GM21723 (cell line): ENCODE results near the gene USP28.
A peak's percentile ranks its signal among the peaks of the same experiment; 100 is the strongest.
"Not testable (repeated sequence)": the region's sequence is repeated elsewhere in the genome, so short reads cannot be mapped to it uniquely, and the experiment has no call there.

Experiments
- ATAC-seq: cut with Tn5 transposase; IDR thresholded peaks from one replicate; pipeline ENCODE4 v1.9.1; 2021; ENCODE audit warnings: mild to moderate bottlenecking, moderate library complexity; ENCODE audit not compliant: unreplicated experiment

Gene USP28, protein sequence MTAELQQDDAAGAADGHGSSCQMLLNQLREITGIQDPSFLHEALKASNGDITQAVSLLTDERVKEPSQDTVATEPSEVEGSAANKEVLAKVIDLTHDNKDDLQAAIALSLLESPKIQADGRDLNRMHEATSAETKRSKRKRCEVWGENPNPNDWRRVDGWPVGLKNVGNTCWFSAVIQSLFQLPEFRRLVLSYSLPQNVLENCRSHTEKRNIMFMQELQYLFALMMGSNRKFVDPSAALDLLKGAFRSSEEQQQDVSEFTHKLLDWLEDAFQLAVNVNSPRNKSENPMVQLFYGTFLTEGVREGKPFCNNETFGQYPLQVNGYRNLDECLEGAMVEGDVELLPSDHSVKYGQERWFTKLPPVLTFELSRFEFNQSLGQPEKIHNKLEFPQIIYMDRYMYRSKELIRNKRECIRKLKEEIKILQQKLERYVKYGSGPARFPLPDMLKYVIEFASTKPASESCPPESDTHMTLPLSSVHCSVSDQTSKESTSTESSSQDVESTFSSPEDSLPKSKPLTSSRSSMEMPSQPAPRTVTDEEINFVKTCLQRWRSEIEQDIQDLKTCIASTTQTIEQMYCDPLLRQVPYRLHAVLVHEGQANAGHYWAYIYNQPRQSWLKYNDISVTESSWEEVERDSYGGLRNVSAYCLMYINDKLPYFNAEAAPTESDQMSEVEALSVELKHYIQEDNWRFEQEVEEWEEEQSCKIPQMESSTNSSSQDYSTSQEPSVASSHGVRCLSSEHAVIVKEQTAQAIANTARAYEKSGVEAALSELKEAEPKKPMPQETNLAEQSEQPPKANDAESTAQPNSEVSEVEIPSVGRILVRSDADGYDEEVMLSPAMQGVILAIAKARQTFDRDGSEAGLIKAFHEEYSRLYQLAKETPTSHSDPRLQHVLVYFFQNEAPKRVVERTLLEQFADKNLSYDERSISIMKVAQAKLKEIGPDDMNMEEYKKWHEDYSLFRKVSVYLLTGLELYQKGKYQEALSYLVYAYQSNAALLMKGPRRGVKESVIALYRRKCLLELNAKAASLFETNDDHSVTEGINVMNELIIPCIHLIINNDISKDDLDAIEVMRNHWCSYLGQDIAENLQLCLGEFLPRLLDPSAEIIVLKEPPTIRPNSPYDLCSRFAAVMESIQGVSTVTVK

GRCh38 chr11:113875234-113876073, at the start of gene USP28:
USP28 (minus strand) TSS chr11:113875572; CDS start chr11:113875501, 71 bp downstream.
- ATAC-seq, result peak; percentile 86

DNA sequence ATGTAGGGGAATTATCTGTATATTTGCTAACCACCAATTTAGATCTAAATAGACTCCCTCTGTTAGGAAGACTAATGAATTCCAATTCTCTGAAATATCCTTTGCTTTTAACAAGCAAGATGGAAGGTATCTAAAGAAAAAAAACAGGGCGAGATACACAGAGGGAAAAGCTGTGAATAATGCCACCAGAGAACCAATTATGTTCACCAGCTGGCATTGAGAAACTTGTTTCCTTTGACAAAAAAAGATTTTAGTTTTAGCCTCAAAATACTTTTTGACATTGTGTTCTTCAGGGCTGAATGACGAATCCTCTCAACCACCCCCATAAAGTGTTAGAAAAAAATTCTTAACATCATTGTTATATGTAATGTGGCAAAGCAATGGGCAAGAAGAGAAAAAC, 48.2 kb upstream of the USP28 start:
- ATAC-seq, result no peak

- not testable (repeated sequence) for ATAC-seq
These were observed 36.1 kb upstream of the USP28 start for GRCh38 chr11:113911491-113911890.

DNA sequence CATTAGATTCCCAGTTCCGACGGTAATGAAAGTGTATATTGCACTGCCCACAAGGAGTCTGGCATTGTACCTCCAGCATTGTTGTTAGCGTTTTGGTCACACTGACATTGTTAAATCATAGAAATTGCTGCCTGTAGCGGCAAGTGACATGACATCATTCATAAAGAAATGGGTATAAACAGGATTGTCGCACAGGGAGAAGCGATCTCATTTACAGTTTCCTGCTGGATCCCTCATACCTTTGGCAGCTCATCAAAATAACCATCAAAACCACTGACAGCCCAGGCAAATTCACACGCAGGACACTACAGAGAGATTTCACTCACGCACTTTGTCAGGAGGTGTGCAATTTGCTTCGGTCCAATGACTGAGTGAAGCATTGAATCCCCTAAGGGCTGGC, 32.7 kb upstream of the USP28 start:
- ATAC-seq, result no peak

DNA sequence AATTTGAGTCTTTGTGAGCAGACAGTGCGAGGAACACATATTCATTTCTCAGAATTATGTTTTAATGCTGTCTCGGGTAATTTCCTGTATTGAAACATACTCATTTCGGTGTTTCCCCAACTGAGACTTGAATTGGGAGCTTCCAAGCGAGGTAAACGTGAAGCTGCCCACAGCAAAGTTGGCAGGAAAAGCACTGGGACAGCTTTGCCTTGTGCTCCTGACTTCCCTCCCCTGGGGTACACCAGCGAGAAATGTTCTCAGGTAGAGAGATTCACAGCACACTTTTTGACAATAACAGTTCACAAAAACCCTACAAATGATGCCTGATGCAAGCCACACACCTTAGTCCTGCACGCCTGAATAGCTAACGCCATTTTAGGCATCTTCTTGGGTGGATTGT, 32.3 kb upstream of the USP28 start:
- no peak for ATAC-seq

DNA sequence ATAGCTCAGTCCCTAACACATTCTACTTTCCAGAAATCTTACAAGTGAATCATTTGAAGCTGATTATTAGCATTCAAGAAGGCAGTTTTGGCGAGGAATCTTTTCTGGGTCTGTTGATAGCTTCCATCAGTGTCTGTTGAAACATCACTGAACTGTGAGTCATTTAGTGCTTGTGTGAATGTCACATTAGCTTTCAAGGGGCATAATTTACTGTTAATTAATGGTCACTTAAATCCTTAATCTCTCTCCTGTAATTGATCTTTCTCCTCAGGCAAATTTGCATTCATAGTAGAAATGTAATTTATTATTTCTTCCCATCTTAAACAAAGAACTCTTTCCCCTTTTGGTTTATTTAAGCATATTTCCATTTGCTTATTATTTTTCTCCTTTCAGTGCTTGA, 31.8 kb upstream of the USP28 start:
- no peak for ATAC-seq

- no peak for ATAC-seq
These were observed 31.1 kb upstream of the USP28 start for GRCh38 chr11:113906516-113906915.

DNA sequence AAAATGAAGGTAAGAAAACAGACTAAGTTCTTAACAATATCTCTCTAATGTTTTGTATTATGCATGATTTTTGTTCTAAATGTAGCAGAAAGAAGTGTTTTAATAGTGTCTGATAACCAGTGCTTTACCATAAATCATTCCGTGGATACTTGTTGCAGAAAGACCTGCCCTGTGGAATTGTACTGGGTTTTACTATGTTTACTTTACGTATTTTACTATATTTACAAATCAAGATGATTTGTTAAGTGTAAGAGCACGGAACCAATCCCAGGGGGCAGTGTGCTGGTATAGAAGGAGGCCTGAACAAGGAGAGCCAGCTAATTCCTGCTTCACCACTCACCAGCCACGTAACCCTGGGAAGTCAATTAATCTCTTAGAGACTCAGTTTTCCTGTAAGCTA, 30.7 kb upstream of the USP28 start:
- no peak for ATAC-seq

GRCh38 chr11:113904379-113905101, 29.2 kb upstream of the USP28 start, which contains the start of gene HTR3B:
HTR3B (plus strand) TSS chr11:113904796; CDS start chr11:113904934, 138 bp downstream.
- ATAC-seq, result no peak

- no peak for ATAC-seq
These were observed 25.8 kb upstream of the USP28 start for GRCh38 chr11:113901141-113901540.

DNA sequence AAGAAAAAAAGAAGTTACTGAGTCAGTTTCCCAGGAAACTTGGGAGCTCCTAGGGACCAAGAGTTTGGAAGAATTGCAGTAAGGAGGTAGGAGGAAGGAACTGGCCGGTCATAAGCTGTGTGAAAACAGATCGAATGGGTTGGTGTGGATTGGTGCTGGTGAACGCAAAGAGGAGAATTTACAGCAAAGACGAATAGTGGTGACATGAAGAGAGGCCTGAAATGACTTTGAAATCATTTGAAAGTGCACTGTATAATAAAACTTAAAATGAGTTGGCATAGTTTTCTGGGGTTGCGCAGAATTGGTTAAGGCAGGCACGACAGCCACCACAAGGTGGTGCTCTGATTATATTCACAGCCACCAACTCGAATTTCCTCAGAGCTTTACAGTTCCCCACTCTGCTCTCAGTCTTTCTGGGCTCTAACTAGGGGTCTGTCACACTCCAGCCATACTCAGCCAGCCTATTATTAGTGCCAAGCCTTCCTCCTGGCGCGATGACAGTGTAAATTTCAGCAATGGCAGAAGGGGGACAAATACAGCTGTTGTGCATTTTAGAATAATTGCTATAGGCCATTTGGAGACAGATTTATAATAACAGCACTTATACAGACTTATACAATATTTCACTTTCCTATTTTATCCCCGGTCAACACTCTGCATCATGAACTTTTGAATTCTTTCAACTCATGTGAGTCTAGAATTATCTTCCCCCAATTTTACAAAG, 20.9 kb upstream of the USP28 start:
- no peak for ATAC-seq

GRCh38 chr11:113895367-113896155, 20.2 kb upstream of the USP28 start:
- ATAC-seq, result no peak

- ATAC-seq, result peak; percentile 71
These were observed 19.1 kb upstream of the USP28 start for GRCh38 chr11:113894421-113894996.

- ATAC-seq, result no peak
These were observed 13.5 kb upstream of the USP28 start for GRCh38 chr11:113888848-113889247.

GRCh38 chr11:113885897-113886296, 10.5 kb upstream of the USP28 start:
- ATAC-seq, result no peak

GRCh38 chr11:113884361-113884836, 9.0 kb upstream of the USP28 start:
- ATAC-seq, result no peak

- no peak for ATAC-seq
These were observed 6.5 kb upstream of the USP28 start for GRCh38 chr11:113881856-113882255.

DNA sequence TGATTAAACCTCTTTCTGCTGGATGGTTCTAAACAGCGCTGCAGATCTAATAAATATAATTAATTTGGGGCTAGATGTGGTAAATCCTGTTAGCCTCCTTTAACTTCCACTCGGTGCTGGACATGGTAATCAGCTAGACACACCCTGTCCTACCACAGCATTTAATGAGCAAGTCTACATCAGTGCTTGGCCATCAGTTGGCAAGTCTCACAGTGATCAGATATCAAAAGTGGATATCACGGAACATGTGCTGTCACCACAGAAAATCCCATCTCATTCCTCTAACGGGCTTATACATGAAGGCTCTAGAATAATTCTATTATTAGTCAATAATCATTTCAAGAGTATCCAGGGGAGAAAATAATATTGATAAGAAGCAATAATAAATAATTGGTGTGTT, 5.6 kb upstream of the USP28 start:
- no peak for ATAC-seq
